A204.1 (cell line): ENCODE data around the gene ABCF2.

ENCODE experiments used
- FAIRE-seq: peaks from 2 replicates; lab custom pipeline; 2012; peaks lifted over from hg19 to GRCh38; lab: Jason Lieb, UNC

Gene ABCF2

DNA sequence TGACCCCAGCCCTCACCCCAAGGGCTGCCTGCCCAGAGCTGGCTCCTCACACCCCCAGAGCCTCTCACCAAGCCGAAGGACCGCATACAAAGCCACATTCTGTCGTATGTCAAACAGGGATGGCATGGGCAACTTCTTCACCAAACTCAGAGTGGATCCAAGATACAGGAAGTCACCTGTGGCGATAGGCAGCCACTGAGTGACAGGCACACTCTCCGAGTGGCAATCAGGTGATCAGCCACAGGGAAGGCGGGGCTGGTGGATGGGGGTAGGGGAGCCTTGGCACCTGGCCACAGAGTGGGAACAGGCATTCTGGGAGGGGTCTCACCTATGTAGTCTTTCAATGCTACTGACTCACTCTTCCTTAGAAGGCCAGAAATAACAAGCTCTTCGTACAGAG, 32.8 kb downstream of the ABCF2 start:
- FAIRE-seq, result no peak

DNA sequence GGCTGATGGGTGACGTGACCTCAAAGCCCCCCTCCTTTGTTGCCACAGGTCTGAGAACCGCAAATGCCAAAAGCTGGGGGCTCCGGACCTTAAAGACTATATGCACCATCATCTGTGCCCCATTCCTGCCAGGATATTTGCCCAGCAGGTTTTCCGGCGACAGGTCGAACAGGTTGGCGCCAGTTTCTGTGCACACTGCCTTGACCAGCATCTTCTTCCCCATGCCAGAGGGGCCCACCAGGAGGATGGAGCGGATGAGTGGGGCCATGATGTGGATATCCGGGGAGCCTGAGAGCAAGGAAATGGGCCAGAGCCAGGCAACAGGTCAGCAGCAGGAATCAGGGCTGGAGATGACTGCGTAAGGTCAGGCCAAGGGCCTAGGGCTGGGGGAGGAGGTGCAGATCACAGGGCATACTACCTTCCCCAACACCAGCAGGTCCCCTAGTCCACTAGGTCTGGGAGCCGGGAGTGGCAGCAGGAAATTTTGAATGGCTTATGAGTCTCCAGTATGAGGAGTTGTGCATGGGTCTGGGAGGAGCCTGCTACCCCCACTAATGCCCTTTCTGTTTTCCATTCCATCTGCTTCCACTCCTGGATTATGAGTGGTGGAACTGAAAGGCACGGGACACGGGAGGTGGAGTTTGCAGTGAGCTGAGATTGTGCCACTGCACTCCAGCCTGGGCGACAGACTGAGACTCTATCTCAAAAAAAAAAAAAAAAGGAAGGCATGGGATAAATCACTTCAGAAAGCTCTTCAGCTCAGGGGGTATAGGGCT, 33.6 kb downstream of the ABCF2 start:
- no peak for FAIRE-seq

DNA sequence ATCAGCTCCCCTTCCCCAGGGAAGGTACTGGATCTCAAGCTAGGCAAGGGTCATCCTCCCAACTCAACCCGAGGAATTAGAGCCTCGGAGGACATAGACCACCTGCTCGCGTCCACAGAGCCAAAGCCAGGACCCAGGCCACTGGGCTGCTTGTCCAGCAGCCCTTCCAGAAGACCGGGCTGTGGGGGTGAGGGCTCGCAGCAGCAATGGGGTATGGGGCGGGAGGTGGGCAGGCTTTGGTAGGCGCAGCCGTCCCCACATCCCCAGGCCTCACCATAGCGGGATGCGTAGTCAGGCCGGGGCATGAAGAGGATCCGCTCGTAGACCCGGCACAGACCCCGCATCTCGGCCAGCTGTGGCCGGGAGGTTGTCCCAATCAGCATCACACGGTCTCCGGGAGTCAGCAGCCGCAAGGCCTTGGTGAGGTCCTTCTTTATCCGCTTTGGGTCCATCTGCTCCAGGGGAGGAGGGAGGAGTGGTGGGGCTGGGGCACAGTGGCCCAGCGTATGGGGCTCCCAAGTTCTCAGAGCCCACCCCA, 34.9 kb downstream of the ABCF2 start:
- FAIRE-seq, result no peak

DNA sequence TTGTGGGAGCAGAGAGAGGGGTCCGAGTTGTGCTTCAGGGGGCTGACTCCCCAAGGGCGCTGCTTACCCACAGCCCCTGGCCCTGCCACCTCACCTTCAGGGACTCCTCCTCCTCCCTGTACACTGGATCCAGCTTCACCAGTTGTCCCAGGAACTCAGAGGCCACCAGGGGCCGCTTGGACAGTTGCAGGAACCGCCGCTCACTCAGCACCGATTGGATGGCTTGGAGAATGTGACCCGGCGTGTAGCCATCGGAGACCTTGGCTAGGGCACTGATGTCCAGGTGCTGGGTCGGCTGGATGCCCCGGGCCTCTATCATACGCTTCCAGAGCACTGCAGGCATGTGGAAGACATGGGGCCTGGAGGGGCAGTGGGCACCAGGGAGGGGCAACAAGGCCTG, 35.5 kb downstream of the ABCF2 start:
- no peak for FAIRE-seq

DNA sequence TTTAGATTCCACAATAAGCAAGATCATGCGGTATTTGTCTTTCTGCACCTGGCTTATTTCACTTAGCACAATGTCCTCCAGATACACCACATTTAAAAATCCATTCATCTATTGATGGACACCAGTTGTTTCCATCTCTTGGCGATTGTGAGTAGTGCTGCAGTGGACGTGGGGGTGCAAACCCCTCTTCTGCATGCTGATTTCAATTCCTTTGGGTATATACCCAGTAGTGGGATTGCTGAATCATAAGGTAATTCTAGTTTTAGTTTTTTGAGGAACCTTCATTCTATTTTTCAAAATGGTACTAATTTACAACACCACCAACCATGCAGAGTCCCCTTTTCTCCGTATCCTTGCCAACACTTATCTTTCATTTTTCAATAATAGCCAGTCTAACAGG, 38.0 kb downstream of the ABCF2 start:
- FAIRE-seq, result no peak

DNA sequence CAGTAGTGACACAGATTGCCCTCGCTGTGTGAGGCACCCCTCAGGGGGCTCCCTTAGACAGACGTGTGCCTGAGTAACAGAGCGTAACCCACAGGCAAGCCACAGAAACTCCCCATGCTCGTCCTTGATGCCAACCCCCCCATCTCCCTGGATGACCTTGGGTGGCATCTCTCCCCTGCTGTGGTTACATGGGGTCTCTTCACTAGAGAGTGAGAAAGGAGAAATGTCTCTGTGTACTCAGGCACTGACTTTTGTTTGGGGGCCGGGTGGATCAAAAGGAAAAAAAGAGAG, 38.8 kb downstream of the ABCF2 start:
- FAIRE-seq, result no peak

DNA sequence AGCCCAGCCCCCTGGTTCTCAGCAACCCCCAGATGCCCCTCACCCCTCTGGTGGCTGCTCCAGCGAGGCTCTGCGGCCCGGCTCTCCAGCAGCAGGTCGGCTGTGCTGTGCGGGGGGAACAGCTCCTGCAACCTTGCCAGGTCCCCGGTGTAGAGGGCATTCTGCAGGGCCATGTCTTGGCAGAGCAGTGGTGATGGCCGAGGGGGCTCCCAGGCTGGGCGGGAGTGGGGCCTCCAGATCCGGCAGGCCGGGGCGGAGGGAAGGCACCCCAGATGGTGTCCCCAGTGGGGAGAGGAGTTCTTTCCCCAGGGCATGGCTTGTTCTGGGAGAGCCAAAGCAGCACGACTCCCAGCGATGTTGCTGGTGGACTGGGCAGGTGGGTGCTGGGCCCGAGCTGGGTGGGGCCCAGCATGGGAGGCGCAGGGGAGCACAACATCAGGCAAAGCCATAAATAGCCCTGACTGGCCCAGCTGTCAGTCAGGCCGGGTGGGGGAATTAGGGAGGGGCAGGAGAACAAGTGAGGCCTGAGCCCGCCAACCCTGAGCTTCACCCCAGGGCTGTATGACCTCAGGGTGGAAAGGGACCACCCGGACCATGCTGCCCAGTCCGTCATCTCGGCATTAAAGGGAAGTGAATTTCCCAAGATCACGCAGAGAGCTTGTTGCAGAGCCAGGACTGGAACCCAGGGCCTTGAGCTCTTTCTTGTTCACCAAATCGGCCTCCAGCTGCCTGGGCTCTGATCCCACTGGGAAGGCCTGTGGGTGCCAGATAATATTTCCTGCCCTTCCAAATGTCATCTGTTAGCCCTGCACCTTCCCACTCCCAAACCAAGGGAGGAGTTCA, 39.4 kb downstream of the ABCF2 start:
- no peak for FAIRE-seq

DNA sequence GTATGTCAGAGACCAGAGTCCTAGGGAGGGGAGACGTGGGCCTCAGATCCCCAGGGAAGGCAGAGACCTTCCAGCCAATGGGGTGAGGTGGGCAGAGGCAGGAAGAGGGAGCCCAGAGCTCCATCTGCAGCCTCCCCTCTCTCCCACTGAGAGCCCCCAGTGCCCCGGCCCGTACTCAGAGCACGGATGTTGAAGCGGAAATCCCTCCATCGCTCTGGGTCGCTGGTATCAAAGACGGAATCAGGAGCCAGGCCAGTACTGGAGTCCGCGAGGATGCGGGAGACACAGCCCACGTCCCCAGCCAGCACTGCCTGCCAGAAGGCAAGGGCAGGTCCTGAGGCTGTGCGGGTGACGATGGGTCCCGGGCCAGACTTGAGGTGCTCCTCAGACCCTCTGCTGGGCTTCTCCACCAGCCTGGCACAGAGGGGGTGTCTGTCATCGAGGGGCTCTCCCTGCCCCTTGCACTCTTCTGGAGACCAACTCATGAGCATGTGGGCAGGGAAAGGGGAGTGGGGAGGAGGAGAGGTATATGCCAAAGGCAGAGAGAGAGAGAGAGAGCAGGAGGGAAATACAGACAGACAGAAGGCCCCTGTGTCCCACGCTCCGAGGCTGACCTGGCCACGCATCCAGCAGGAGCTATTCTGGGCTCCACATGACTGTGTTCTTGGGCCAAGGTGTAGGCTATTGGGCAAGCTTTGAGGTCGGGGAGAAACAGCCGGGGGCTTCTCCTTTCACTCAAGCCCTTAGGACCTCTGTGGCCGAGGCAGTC, 40.2 kb downstream of the ABCF2 start, which contains the start of gene ASB10:
ASB10 (minus strand) TSS at position 611 of the 769 bp plus-strand sequence; CDS start at position 491, 120 bp downstream.
- FAIRE-seq, result no peak

DNA sequence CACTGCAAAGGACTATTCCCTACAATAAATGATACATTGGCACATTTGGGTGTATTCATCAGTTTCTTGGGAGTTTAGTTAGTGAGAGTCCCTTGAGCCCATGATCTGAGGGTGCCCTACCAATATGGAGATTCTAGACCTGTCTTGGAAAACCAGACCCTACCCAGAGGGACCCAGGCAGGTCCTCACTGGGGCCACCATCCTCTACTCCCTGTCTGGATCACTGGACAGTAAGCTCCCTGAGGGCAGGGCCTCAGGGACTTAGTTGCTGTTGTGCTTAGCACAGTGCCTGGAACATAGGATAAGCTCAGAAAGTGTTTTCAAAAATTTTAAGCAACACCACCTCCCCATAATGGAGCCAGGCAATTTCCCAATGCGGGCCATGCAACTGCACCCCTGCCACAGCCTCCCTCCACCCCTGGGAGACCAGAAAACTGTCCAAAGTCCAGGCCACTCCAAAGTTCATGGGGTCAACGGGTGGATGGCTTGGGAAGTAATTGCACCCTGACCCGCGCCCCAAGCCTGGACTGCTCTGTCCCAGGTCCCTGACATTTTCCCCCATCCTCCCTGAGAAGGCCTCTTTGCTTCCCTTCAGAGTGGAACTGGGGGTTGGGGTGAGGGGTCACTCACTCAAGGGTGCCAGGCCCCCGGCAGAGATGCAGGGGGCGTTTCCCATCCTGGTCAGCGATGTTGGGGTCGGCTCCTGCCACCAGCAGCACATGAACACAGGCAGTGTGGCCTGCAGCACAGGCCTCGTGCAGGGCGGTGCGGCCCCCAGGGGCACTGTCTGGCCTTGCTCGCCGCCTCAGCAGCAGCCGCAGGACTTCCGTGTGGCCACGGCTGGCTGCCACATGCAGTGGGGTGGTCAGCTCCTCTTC, 41.0 kb downstream of the ABCF2 start:
- FAIRE-seq, result no peak

DNA sequence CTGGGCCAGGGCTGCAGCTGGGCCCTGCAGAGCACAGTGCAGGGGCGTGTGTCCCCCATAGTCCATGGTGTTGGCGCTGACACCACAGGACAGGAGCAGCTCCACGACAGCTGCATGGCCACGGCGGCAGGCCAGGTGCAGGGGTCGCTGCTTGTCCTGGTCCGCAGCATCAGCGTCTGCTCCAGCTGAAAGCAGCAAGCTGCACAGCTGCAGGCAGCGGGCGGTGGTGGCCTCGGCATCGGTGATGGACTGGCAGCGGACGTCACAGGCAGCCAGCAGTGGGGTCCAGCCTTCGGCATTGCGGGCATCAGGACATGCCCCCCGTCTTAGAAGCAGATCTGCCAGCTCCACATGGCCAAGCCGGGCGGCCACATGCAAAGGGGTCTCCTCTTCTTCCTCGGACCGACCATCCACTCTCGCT, 46.0 kb downstream of the ABCF2 start:
- FAIRE-seq, result no peak

DNA sequence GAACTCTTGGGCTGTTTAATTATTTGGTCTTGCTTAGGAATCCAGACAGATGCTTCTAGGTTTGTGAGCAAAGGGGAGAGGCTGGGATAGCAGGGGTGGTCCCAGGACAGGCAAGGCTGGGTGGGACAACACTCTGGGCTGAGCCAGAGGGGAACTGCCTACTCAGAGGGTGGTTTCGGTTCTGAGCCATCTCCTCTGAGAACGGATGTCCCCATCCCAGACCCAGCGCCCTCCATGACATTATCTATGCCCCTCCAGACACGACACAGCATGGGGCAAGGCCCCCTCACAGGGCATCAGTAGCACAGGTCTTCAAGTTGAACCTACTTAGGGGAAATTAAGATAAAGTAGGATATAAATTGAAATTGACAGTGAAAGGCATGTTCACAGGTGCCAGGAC, 47.1 kb downstream of the ABCF2 start:
- no peak for FAIRE-seq

DNA sequence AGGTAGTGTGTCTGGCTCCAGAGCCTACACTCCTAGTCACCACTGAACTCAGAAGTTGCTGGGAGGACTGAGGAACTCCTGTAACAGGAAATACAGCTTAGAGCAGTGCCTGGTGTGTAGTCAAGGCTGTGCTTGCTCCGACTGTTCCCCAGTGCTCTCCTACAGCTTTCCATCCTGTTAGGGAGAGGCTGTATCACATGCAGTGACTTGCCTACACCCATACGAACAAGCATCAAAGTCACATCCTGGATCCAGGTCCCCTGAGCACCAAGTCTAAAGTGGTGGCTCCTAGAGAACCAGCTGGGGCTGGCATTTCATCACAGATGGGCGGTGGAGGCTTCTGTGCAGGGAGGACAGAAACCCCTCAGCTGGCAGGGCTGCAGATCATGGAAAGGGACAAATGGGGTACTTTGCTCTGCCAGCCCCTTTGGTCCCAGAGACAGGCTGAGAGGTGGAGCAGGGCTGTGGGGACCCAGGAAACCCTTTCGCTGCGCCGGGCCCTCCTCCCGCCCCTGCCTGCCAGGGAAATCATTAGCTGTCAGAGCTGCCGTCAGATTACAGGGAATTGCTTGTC, 47.6 kb downstream of the ABCF2 start:
- no peak for FAIRE-seq

DNA sequence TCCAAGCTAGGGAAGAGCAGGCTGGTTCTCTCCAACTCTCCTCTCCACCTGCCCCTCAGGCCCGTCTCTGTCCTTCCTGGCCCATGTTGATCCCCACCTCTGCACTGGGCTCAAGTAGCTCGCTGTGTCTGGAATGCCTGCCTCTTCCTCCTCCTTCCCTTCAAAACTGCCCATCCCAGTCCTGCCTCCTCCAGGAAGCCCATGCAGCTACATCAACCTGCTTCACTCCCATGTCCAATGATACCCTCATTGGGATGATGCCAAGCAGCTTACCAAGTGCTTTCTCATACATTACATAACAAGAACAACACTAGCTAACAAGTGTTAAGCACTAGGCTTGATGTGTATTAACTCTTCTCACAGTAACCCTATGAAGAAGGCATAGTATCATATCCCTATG, 48.2 kb downstream of the ABCF2 start:
- FAIRE-seq, result no peak

DNA sequence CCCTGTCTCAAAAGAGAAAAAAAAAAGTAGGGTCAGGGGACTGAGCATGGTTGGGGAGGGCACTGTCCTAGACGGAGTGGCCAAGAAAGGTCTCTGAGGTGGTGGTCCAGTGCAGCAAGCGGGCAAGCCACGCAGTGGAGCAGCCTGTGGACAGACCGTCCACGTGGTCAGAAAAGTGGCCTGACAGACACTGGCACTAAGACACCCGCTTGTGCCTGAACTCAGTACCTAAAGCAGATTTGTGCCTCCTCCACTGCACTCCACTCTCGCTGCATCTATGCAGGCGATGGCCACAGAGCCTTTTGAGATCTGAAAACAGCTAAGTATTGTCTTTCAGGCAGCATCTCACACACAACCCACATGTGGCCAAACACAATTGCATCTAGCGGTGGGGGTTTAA, 48.8 kb downstream of the ABCF2 start:
- FAIRE-seq, result no peak

DNA sequence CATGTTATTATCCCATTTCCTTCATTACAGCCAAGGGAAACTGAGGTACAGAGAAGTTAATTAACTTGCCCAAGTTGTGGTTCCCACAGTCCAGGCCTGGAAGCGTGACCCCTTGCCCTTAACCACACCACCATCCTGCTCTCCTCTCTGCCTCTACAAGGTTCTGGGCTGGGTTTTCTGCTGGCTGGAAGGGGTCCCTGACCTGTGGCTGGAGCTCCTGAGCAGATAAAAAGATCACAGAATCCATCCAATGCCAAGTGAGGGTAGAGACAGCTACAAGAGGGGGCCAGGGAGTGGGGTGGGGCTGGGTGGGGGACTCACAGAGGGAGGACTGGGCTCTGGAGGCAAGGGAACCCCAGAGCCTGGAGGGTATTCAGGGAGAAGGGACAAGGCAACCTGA, 49.7 kb downstream of the ABCF2 start:
- FAIRE-seq, result no peak

DNA sequence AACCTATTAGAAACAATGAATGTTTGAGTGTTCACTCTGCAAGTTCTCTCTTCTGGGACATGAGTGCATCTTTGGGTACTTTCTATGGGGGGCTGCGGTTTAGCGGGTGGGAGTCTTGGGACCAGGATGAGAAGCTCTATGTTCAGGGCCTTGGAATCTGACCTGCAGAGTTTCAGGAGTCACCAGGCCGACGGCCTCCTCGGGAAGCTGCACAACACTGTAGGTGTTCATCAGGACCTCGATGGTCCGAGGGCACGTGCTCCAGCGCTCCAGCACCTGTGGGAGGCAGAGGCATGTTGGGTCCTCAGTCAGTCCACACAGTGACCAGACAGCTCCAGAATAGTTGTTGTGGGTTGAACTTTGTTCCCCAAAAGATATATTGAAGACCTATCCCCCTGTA, 50.6 kb downstream of the ABCF2 start:
- no peak for FAIRE-seq

DNA sequence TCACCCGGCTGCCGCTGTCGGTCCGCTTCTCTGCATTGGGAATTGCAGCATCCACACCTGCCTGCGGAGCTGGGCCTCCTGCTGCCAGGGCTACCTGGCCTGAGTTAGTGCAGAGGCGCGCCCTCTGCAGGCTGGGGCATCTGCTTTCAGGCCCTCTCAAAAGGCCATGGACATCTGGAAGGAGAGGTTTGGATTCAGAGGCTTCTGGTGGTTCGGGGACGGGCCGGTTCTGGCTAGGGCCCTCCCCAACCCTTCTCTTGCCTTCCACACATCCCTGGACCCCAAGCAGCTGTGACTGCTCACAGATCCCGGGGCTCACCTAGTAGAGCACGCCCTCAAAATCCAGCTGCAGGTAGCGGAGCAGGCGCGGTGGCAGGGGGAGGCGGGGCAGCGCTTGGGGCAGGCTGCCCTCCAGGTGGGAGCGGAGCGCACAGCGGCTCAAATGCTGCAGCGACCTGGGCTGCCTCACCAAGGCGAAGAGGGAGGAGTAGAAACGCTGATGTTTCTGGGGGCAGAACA, 51.2 kb downstream of the ABCF2 start:
- no peak for FAIRE-seq

DNA sequence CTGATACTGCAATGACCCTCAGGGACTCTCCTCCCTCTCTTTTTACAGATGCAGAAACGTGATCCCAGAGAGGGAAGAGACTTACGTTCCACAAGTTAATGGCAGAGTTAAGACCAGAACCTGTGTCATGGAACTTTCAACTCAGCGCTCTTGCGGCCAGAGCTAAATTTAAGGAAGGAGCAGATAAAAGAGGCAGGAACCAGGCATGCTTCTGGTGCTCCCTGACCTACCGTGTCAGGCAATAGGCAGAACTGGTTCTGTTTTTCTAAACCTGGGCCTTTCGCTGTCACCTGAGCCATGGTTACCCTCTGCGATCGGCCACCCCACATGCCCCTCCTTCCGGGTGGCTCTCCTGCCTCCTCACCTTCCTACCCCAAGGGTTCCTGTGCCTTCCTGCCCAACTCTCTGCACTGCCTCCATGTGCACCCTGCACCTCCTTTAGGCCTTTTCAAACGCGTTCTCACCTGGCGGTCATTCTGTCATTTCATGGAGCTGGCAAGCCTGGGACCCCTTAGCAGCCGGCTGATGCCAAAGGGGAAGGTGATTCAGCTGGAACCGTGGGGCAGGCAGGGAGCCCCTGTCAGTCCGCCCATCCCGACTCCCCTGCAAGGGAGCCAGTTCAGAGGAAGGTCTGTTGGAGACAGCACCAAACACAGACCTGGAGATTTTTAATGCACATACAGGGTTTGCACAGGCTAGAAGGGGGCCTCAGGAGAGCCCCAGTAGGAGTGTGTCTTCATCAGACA, 51.8 kb downstream of the ABCF2 start:
- FAIRE-seq, result no peak

DNA sequence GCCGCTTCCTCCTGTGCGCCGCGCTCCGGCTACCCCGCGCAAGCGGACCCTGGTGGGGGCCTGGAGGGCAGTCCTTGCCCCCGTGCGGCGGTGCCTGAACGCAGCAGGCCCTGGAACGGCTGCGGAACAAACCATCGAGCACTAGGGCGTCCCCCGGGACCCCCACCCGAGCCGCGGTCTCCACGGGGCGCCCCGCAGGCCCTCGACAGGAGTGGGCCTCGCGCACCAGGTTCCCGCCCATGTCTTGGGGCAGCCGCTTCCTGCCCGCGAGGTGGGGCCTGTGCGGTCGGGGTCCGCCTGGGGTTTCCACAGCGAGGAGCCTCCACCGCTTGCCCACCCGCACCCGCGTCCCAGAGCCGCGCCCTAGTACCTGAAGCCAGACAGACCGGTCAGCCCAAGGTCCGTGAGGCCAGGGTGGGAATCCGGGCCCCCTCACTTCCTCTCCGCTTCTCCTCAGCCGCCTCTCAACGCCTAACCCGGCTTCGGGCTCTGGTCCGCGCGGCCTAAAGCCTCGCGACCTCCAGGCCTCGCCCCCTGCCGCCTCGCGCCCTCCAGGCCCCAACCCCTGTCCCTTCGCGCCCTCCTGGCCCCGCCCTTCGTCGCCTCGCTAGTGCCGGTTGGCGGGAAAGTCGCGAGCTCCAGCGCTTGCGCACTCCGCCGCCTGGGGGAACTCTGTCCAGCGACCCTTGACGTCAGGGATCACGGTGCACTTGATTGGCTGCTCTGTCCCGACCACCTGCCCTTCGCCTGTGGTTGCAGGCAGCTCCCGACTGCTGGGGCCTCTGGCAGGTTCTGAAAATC, 52.6 kb downstream of the ABCF2 start:
- no peak for FAIRE-seq
